PC-9 (cell line): ENCODE results near the gene ZNF607. TPM values are rescaled to one million over a fixed set of nuclear protein-coding genes. Genes with fewer than 3 reads are reported as not detected.

Source experiments
- BruUV-seq: library from RNA; stranded (reverse); fragments of 400-500 nt; replicated peaks from 2 replicates; lab custom pipeline; 2021; lab: Mats Ljungman, UMichigan
- CTCF ChIA-PET: fragments of 300-600 bp; sonication (Branson Sonifier 250); formaldehyde crosslinking; loops from one replicate; lab custom pipeline; 2022; ENCODE audit warnings: antibody characterized with exemption; lab: Charles Lee
- POLR2A ChIA-PET: fragments of 300-600 bp; sonication (Branson Sonifier 250); formaldehyde crosslinking; loops from one replicate; lab custom pipeline; 2022; ENCODE audit warnings: antibody characterized with exemption; ENCODE audit not compliant: unreplicated experiment; lab: Charles Lee
- DNase-seq, 2 experiments: peaks; one replicate each; pipeline versions ENCODE4 v3.0.0 to v3.0.0-alpha.2; 2015 to 2022; ENCODE audit warnings: mixed read lengths in 1 of 2
- H2AFZ ChIP-seq: fragments of 200-600 bp; sonication (generic); 2 replicates; pipeline ENCODE4 v1.8.1; 2017; ENCODE audit warnings: antibody characterized with exemption
- H3F3A ChIP-seq: fragments of 200-600 bp; sonication (generic); 2 replicates; pipeline ENCODE4 v1.8.1; 2017; ENCODE audit warnings: antibody characterized with exemption, mild to moderate bottlenecking, low read depth; ENCODE audit not compliant: insufficient read depth
- H3K27ac ChIP-seq: fragments of 200-600 bp; sonication (generic); 2 replicates; pipeline ENCODE4 v1.6.1; 2016; ENCODE audit warnings: mixed run types
- H3K27me3 ChIP-seq: fragments of 200-600 bp; sonication (generic); 2 replicates; pipeline ENCODE4 v1.6.1; 2016; ENCODE audit warnings: low read depth, mixed run types; ENCODE audit not compliant: insufficient read depth
- H3K36me3 ChIP-seq: fragments of 200-600 bp; sonication (generic); 2 replicates; pipeline ENCODE4 v1.6.1; 2016; ENCODE audit warnings: low read depth, mixed run types
- H3K4me1 ChIP-seq: fragments of 200-600 bp; sonication (generic); replicated peaks from 2 replicates; pipeline ENCODE4 v1.6.1; 2016; ENCODE audit warnings: mixed run types; ENCODE audit not compliant: insufficient read depth
- H3K4me2 ChIP-seq: fragments of 200-600 bp; sonication (generic); 2 replicates; pipeline ENCODE4 v1.6.1; 2017; ENCODE audit warnings: mixed run types
- H3K4me3 ChIP-seq: fragments of 200-600 bp; sonication (generic); 2 replicates; pipeline ENCODE4 v1.6.1; 2016; ENCODE audit warnings: mixed run types
- H3K79me2 ChIP-seq: fragments of 200-600 bp; sonication (generic); 2 replicates; pipeline ENCODE4 v1.6.1; 2017; ENCODE audit warnings: low read depth, mixed run types
- H3K9me2 ChIP-seq: fragments of 200-600 bp; sonication (generic); 2 replicates; pipeline ENCODE4 v1.8.1; 2017; ENCODE audit warnings: mild to moderate bottlenecking; ENCODE audit not compliant: insufficient read depth
- H3K9me3 ChIP-seq: fragments of 200-600 bp; sonication (generic); 2 replicates; pipeline ENCODE4 v1.8.1; 2016; ENCODE audit warnings: low read depth; ENCODE audit not compliant: insufficient read depth
- H4K20me1 ChIP-seq: fragments of 200-600 bp; sonication (generic); 2 replicates; pipeline ENCODE4 v1.8.1; 2017; ENCODE audit not compliant: insufficient read depth
- EZH2 ChIP-seq: fragments of 200-600 bp; sonication (generic); IDR thresholded peaks from 2 replicates; pipeline ENCODE4 v1.8.0; 2017; ENCODE audit warnings: antibody characterized with exemption, low read depth
- intact Hi-C: fragments of 100-400 bp; cut with micrococcal nuclease; formaldehyde crosslinking; loops from one replicate; pipeline ENCODE4 v1.10.0; 2022; ENCODE audit not compliant: unreplicated experiment
- total RNA-seq: library from RNA; stranded (reverse); gene quantifications from 2 replicates; pipeline ENCODE4 v1.2.3, GENCODE V29; 2021
- TF ChIP-seq, protein P1 (sequence below): fragments of 200-600 bp; sonication (generic); conservative IDR thresholded peaks from 2 replicates; pipeline ENCODE4 v1.6.1; 2017; ENCODE audit warnings: mixed run types, antibody characterized with exemption, mild to moderate bottlenecking, moderate library complexity

ZNF607 gene
- total RNA-seq, 1 experiment from 2014 or later: 12.5 TPM

DNA sequence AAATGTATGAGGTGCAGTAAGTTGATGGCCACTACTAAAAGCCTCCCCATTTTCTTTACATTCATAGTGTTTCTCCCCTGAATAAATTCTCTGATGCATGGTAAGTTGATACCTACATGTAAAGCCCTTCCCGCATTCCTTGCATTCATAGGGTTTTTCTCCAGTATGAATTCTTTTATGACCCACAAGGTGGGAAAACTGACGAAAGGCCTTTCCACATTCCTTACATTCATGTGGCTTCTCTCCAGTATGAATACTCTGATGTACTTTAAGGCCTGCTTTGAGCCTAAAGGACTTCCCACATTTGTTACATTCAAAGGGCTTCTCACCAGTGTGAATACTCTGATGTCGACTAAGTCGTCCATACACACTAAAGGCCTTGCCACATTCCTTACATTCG lies 20.5 kb downstream of the ZNF607 start:
- no peaks in the 10 kb centered on the region for H3K27me3 ChIP-seq
- H3K27ac ChIP-seq: no peak overlapping the region
- no peak overlapping the region for H3K4me2 ChIP-seq
- ChIA-PET CTCF (no interaction called here), POLR2A (no interaction called here)
- no TSS peak for BruUV-seq
- H4K20me1 ChIP-seq: no peaks in the 10 kb centered on the region
- no peaks in the 10 kb centered on the region for H3K9me2 ChIP-seq
- H3K4me1 ChIP-seq: no peaks in the 10 kb centered on the region
- peaks cover 56% of the 10 kb centered on the region for H3K9me3 ChIP-seq
- DNase-seq: no peak
- intact Hi-C loops: no loop called here
- no peaks in the 10 kb centered on the region for H3K79me2 ChIP-seq
- no peak overlapping the region for H3K4me3 ChIP-seq
- peaks cover 33% of the 10 kb centered on the region for H3K36me3 ChIP-seq
- H2AFZ ChIP-seq: no peak overlapping the region
- no peaks in the 10 kb centered on the region for H3F3A ChIP-seq
- TF ChIP-seq EZH2: no peak
- TF ChIP-seq, protein P1, sequence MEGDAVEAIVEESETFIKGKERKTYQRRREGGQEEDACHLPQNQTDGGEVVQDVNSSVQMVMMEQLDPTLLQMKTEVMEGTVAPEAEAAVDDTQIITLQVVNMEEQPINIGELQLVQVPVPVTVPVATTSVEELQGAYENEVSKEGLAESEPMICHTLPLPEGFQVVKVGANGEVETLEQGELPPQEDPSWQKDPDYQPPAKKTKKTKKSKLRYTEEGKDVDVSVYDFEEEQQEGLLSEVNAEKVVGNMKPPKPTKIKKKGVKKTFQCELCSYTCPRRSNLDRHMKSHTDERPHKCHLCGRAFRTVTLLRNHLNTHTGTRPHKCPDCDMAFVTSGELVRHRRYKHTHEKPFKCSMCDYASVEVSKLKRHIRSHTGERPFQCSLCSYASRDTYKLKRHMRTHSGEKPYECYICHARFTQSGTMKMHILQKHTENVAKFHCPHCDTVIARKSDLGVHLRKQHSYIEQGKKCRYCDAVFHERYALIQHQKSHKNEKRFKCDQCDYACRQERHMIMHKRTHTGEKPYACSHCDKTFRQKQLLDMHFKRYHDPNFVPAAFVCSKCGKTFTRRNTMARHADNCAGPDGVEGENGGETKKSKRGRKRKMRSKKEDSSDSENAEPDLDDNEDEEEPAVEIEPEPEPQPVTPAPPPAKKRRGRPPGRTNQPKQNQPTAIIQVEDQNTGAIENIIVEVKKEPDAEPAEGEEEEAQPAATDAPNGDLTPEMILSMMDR: no peak

- intact Hi-C loops: no loop called here
- Histone ChIP-seq H3K4me3 (no peak overlapping the region), H3K4me1 (no peaks in the 10 kb centered on the region), H3K79me2 (no peaks in the 10 kb centered on the region), H2AFZ (no peak overlapping the region), H3F3A (no peaks in the 10 kb centered on the region), H4K20me1 (no peaks in the 10 kb centered on the region), H3K36me3 (peaks cover 25% of the 10 kb centered on the region), H3K9me3 (peaks cover 49% of the 10 kb centered on the region), H3K27ac (no peak overlapping the region), H3K9me2 (no peaks in the 10 kb centered on the region), H3K4me2 (no peak overlapping the region), H3K27me3 (no peaks in the 10 kb centered on the region)
- CTCF ChIA-PET: no interaction called here
- POLR2A ChIA-PET: no interaction called here
- no TSS peak for BruUV-seq
- TF ChIP-seq, protein P1: no peak
- TF ChIP-seq EZH2: no peak
- no peak for DNase-seq
Measured at GRCh38 chr19:37698216-37698615, 21.3 kb downstream of the ZNF607 start.

DNA sequence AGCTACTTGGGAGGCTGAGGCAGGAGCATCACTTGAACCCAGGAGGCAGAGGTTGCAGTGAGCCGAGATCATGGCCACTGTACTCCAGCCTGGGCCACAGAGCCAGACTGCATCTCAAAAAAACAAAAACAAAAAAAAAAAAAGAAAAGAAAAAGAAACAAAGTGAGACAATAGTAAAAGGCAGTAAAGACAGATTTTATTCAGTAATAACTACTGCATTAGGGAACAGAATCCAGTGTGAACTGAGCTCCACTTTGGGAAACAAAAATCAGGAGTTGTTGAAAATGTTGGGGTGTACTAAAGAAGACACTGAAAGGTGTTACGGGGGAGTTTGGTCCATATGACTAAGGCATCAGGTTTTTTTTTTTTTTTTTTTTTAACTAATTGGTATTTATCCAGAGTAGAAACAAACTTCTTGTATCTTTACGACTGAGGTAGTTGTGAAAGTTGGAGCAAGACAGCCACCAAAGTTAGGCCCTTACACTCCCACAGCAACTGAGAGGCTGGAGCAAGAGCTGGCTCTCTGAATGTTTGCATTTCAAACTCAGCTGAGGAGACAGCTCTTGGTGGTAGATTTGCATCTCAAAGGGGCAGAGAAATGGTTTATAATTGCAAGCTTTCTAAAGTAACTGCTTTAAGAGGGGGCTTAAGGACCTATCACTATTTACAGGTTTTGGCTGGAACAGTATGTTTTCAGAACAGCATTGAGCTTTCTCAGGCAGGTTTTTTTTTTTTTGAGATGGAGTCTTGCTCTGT lies 24.2 kb downstream of the ZNF607 start:
- intact Hi-C loops: no loop called here

More for the DNA sequence above, 24.2 kb downstream of the ZNF607 start:
- Histone ChIP-seq H3K27me3 (no peaks in the 10 kb centered on the region), H2AFZ (no peak overlapping the region), H3K36me3 (peaks cover 15% of the 10 kb centered on the region), H3K4me1 (no peaks in the 10 kb centered on the region), H3K4me3 (no peak overlapping the region), H4K20me1 (no peaks in the 10 kb centered on the region), H3K4me2 (no peak overlapping the region), H3K79me2 (no peaks in the 10 kb centered on the region), H3K9me3 (peaks cover 39% of the 10 kb centered on the region), H3K27ac (no peak overlapping the region), H3F3A (no peaks in the 10 kb centered on the region), H3K9me2 (no peaks in the 10 kb centered on the region)
- ChIA-PET POLR2A (no interaction called here), CTCF (no interaction called here)
- no TSS peak for BruUV-seq
- DNase-seq: no peak
- TF ChIP-seq, protein P1: no peak
- TF ChIP-seq EZH2: no peak
